SK-N-SH (cell line): ENCODE measurements around the gene CPA4. TPM values are rescaled to one million over a fixed set of nuclear protein-coding genes. Genes with fewer than 3 reads are reported as not detected.

Experiments
- CTCF ChIA-PET: fragments of 300-600, 350-600 bp; formaldehyde crosslinking; extraction: SDS; loops from one replicate; lab custom pipeline; 2021; lab: Yijun Ruan, JAX
- POLR2A ChIA-PET: fragments of 350-600 bp; sonication (Branson Sonifier 250); formaldehyde crosslinking; extraction: SDS; loops from one replicate; lab custom pipeline; 2020; ENCODE audit warnings: antibody characterized with exemption, inconsistent platforms; lab: Yijun Ruan, JAX
- DNase-seq: peaks from one replicate; pipeline ENCODE4 v3.0.0; 2012
- H2AFZ ChIP-seq: fragments of 200-600 bp; sonication (generic); 2 replicates; pipeline ENCODE4 v1.8.1; 2016; ENCODE audit warnings: antibody characterized with exemption, mild to moderate bottlenecking, low read depth
- H3F3A ChIP-seq: fragments of 200-600 bp; sonication (generic); replicated peaks from 2 replicates; pipeline ENCODE3; 2016; ENCODE audit warnings: antibody characterized with exemption, mild to moderate bottlenecking; ENCODE audit not compliant: insufficient read depth
- H3K27ac ChIP-seq, 2 experiments: fragments of 200-500 bp in 1 of 2; fragments of 200-600 bp in 1 of 2; sonication (Bioruptor generic) in 1 of 2; sonication (generic), shearing (Covaris generic) in 1 of 2; 2 replicates each; pipeline versions ENCODE4 v1.5.1 to v1.6.1; 2014 to 2016; ENCODE audit warnings: low read depth in 2 of 2, inconsistent platforms in 1 of 2, low read length in 1 of 2, mild to moderate bottlenecking in 1 of 2, mixed read lengths in 1 of 2
- H3K27me3 ChIP-seq: fragments of 200-600 bp; sonication (generic), shearing (Covaris generic); 2 replicates; pipeline ENCODE4 v1.6.1; 2016; ENCODE audit warnings: mixed run types; ENCODE audit not compliant: insufficient read depth
- H3K36me3 ChIP-seq, 2 experiments: fragments of 200-500 bp in 1 of 2; fragments of 200-600 bp in 1 of 2; sonication (Bioruptor generic) in 1 of 2; sonication (generic) in 1 of 2; replicated peaks in 1 of 2; 2 replicates each; pipeline versions ENCODE3 to v1.5.1; 2014 to 2016; ENCODE audit warnings: low read length in 1 of 2, mild to moderate bottlenecking in 1 of 2; ENCODE audit not compliant: insufficient read depth in 2 of 2, control insufficient read depth in 1 of 2
- H3K4me1 ChIP-seq, 2 experiments: fragments of 200-500 bp in 1 of 2; fragments of 200-600 bp in 1 of 2; sonication (Bioruptor generic) in 1 of 2; sonication (generic), shearing (Covaris generic) in 1 of 2; 2 replicates each; pipeline versions ENCODE4 v1.5.1 to v1.6.1; 2014 to 2016; ENCODE audit warnings: low read depth in 1 of 2, low read length in 1 of 2, mixed run types in 1 of 2; ENCODE audit not compliant: insufficient read depth in 2 of 2, control insufficient read depth in 1 of 2
- H3K4me2 ChIP-seq: fragments of 200-600 bp; sonication (generic), shearing (Covaris generic); 2 replicates; pipeline ENCODE4 v1.6.1; 2017; ENCODE audit warnings: mixed run types
- H3K4me3 ChIP-seq, 2 experiments: fragments of 200-500 bp in 1 of 2; fragments of 200-600 bp in 1 of 2; sonication (Bioruptor generic) in 1 of 2; sonication (generic), shearing (Covaris generic) in 1 of 2; 2 replicates each; pipeline versions ENCODE4 v1.5.1 to v1.8.1; 2014 to 2016; ENCODE audit warnings: low read depth in 2 of 2, inconsistent platforms in 1 of 2, low read length in 1 of 2, mild to moderate bottlenecking in 1 of 2, mixed read lengths in 1 of 2, moderate library complexity in 1 of 2
- H3K79me2 ChIP-seq: fragments of 200-600 bp; sonication (generic); 2 replicates; pipeline ENCODE4 v1.8.1; 2017; ENCODE audit warnings: mild to moderate bottlenecking; ENCODE audit not compliant: insufficient read depth
- H3K9ac ChIP-seq: fragments of 200-600 bp; sonication (generic); 2 replicates; pipeline ENCODE4 v1.6.1; 2017; ENCODE audit warnings: mixed run types
- H3K9me2 ChIP-seq: fragments of 200-600 bp; sonication (generic); 2 replicates; pipeline ENCODE4 v1.6.1; 2017; ENCODE audit warnings: mixed run types
- H3K9me3 ChIP-seq: fragments of 200-600 bp; sonication (generic); 2 replicates; pipeline ENCODE4 v1.6.1; 2017; ENCODE audit warnings: mixed run types, mild to moderate bottlenecking, moderate library complexity
- H4K20me1 ChIP-seq: fragments of 200-600 bp; sonication (generic); 2 replicates; pipeline ENCODE4 v1.6.1; 2017; ENCODE audit warnings: mild to moderate bottlenecking, mixed run types; ENCODE audit not compliant: insufficient read depth
- EZH2phosphoT487 ChIP-seq: fragments of 200-600 bp; sonication (generic); IDR thresholded peaks from 2 replicates; pipeline ENCODE4 v1.6.1; 2017; ENCODE audit warnings: low read depth, mixed run types, mild to moderate bottlenecking, antibody characterized with exemption, moderate library complexity, borderline replicate concordance
- FOSL2 ChIP-seq: IDR thresholded peaks from 2 replicates; pipeline ENCODE4 v1.4.0; 2012; ENCODE audit warnings: low read depth, mild to moderate bottlenecking, moderate library complexity, borderline replicate concordance
- GABPA ChIP-seq: IDR thresholded peaks from 2 replicates; pipeline ENCODE4 v1.4.0; 2012; ENCODE audit warnings: low read depth, mild to moderate bottlenecking
- GATA2 ChIP-seq: sonication (generic); formaldehyde crosslinking; IDR thresholded peaks from 2 replicates; pipeline ENCODE4 v1.5.0; 2020; ENCODE audit warnings: mild to moderate bottlenecking, missing genetic modification reagents
- MXI1 ChIP-seq: IDR thresholded peaks from 2 replicates; pipeline ENCODE4 v1.6.1; 2012; ENCODE audit warnings: mild to moderate bottlenecking, low read depth, low read length, improper control_type of control experiment
- NRF1 ChIP-seq: IDR thresholded peaks from 2 replicates; pipeline ENCODE4 v1.6.1; 2012; ENCODE audit warnings: low read depth, mild to moderate bottlenecking, low read length
- RCOR1 ChIP-seq: fragments of 150-350 bp; IDR thresholded peaks from 2 replicates; pipeline ENCODE4 v1.6.1; 2017; ENCODE audit warnings: antibody characterized with exemption, low read length
- RFX5 ChIP-seq: IDR thresholded peaks from 2 replicates; pipeline ENCODE4 v1.6.1; 2012; ENCODE audit warnings: mild to moderate bottlenecking, improper control_type of control experiment, low read length
- RXRA ChIP-seq: IDR thresholded peaks from 2 replicates; pipeline ENCODE4 v1.4.0; 2012; ENCODE audit warnings: low read depth, mild to moderate bottlenecking, borderline replicate concordance
- SIN3A ChIP-seq: IDR thresholded peaks from 2 replicates; pipeline ENCODE4 v1.6.1; 2012; ENCODE audit warnings: low read depth, mild to moderate bottlenecking, low read length, moderate library complexity, borderline replicate concordance
- SMC3 ChIP-seq: IDR thresholded peaks from 2 replicates; pipeline ENCODE4 v1.6.1; 2012; ENCODE audit warnings: low read depth, low read length, improper control_type of control experiment
- TCF12 ChIP-seq: IDR thresholded peaks from 2 replicates; pipeline ENCODE4 v1.4.0; 2012
- TEAD4 ChIP-seq: IDR thresholded peaks from 2 replicates; pipeline ENCODE4 v1.4.0; 2012; ENCODE audit warnings: mild to moderate bottlenecking, borderline replicate concordance; ENCODE audit not compliant: insufficient read depth
- WGBS: methylation state at CpG from one replicate; pipeline ENCODE4 v1.1.6; 2017; ENCODE audit warnings: low lambda C conversion rate; 5-methylcytosine and 5-hydroxymethylcytosine counted together
- polyA plus RNA-seq, 3 experiments: library from polyadenylated mRNA; depleted of rRNA; stranded (reverse); fragments of >200 nt; gene quantifications; 2 replicates each; pipeline ENCODE4 v1.2.3, GENCODE V29; 2012
- TF ChIP-seq, protein P1 (sequence below): IDR thresholded peaks from 2 replicates; pipeline ENCODE4; 2012
- TF ChIP-seq, protein P2 (sequence below): fragments of 150-350 bp; IDR thresholded peaks from 2 replicates; pipeline ENCODE4 v1.6.1; 2016; ENCODE audit warnings: mild to moderate bottlenecking, low read depth, low read length
- TF ChIP-seq, protein P3 (sequence below): fragments of 200-600 bp; sonication (generic); IDR thresholded peaks from 2 replicates; pipeline ENCODE4 v1.6.1; 2017; ENCODE audit warnings: antibody characterized with exemption, mild to moderate bottlenecking, moderate library complexity
- TF ChIP-seq, protein P4 (sequence below): IDR thresholded peaks from 2 replicates; pipeline ENCODE4 v1.4.0; 2012; ENCODE audit warnings: low read depth, borderline replicate concordance
- TF ChIP-seq, protein P5 (sequence below): IDR thresholded peaks from 2 replicates; pipeline ENCODE4 v1.4.0; 2012; ENCODE audit warnings: low read depth
- TF ChIP-seq, protein P6 (sequence below): IDR thresholded peaks from 2 replicates; pipeline ENCODE4 v1.6.1; 2012; ENCODE audit warnings: mild to moderate bottlenecking, low read depth, low read length, moderate library complexity

CPA4 gene
- polyA plus RNA-seq, 1 of the 3 experiments (the other 2 are of a cell fraction), result 176 TPM

DNA sequence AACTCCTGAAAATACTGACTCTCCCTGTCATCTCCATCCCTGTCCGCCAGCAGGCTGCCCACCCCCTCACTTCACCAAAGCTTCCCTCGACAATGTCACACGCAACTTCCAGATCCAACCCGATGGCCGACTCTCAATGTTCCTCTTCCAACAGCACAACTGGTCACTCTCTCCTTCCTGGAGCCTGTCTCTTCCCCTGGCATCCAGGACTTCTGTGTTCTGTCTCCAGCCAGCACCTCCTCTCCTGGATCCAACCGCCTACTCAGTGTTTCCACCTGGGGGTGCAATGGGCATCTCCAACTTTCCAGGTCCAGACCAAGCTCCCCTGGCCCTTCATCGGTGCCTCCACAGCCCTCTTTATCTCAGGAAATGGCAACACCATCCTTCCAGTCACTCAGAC is 60.2 kb downstream of the CPA4 start:
- Histone ChIP-seq H3K79me2 (no peaks in the 10 kb centered on the region), H3K27ac (peak overlapping the region; percentile 36 to 45; a peak in 2 of 4 replicates), H2AFZ (no peak overlapping the region), H3K4me1 (peaks cover 19 to 33% of the 10 kb centered on the region in 2 experiments; a peak in 3 of 4 replicates), H3K4me3 (no peak overlapping the region), H3F3A (peaks cover 27% of the 10 kb centered on the region), H3K9me2 (no peaks in the 10 kb centered on the region), H3K4me2 (0 out of 2 replicates have a peak overlapping the region, but pooled peaks have one; percentile 6), H3K27me3 (no peaks in the 10 kb centered on the region), H3K9ac (no peak overlapping the region), H3K9me3 (no peaks in the 10 kb centered on the region), H4K20me1 (no peaks in the 10 kb centered on the region), H3K36me3 (no peaks in the 10 kb centered on the region)
- 90% methylated on average over 7 of the region's 7 CpGs for WGBS
- CTCF ChIA-PET, result interaction anchor here (1.0 kb wide), 1 partner anchor 11 kb away, joined by 3 read pairs; no protein-coding TSS in a partner anchor
- no peak for TF ChIP-seq RFX5
- no peak for TF ChIP-seq GATA2
- TF ChIP-seq, protein P1, sequence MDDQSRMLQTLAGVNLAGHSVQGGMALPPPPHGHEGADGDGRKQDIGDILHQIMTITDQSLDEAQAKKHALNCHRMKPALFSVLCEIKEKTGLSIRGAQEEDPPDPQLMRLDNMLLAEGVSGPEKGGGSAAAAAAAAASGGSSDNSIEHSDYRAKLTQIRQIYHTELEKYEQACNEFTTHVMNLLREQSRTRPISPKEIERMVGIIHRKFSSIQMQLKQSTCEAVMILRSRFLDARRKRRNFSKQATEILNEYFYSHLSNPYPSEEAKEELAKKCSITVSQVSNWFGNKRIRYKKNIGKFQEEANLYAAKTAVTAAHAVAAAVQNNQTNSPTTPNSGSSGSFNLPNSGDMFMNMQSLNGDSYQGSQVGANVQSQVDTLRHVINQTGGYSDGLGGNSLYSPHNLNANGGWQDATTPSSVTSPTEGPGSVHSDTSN, result no peak
- TF ChIP-seq, protein P2, sequence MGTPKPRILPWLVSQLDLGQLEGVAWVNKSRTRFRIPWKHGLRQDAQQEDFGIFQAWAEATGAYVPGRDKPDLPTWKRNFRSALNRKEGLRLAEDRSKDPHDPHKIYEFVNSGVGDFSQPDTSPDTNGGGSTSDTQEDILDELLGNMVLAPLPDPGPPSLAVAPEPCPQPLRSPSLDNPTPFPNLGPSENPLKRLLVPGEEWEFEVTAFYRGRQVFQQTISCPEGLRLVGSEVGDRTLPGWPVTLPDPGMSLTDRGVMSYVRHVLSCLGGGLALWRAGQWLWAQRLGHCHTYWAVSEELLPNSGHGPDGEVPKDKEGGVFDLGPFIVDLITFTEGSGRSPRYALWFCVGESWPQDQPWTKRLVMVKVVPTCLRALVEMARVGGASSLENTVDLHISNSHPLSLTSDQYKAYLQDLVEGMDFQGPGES, result no peak
- TF ChIP-seq SIN3A, result no peak
- no peak for TF ChIP-seq SMC3
- TF ChIP-seq MXI1, result no peak
- TF ChIP-seq, protein P3, sequence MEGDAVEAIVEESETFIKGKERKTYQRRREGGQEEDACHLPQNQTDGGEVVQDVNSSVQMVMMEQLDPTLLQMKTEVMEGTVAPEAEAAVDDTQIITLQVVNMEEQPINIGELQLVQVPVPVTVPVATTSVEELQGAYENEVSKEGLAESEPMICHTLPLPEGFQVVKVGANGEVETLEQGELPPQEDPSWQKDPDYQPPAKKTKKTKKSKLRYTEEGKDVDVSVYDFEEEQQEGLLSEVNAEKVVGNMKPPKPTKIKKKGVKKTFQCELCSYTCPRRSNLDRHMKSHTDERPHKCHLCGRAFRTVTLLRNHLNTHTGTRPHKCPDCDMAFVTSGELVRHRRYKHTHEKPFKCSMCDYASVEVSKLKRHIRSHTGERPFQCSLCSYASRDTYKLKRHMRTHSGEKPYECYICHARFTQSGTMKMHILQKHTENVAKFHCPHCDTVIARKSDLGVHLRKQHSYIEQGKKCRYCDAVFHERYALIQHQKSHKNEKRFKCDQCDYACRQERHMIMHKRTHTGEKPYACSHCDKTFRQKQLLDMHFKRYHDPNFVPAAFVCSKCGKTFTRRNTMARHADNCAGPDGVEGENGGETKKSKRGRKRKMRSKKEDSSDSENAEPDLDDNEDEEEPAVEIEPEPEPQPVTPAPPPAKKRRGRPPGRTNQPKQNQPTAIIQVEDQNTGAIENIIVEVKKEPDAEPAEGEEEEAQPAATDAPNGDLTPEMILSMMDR, result no peak; the same call in 1 of the 2 replicates
- TF ChIP-seq, protein P4, sequence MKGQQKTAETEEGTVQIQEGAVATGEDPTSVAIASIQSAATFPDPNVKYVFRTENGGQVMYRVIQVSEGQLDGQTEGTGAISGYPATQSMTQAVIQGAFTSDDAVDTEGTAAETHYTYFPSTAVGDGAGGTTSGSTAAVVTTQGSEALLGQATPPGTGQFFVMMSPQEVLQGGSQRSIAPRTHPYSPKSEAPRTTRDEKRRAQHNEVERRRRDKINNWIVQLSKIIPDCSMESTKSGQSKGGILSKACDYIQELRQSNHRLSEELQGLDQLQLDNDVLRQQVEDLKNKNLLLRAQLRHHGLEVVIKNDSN, result no peak
- TF ChIP-seq, protein P5, sequence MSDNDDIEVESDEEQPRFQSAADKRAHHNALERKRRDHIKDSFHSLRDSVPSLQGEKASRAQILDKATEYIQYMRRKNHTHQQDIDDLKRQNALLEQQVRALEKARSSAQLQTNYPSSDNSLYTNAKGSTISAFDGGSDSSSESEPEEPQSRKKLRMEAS, result no peak
- no peak for TF ChIP-seq GABPA
- TF ChIP-seq TEAD4, result no peak
- TF ChIP-seq, protein P6, sequence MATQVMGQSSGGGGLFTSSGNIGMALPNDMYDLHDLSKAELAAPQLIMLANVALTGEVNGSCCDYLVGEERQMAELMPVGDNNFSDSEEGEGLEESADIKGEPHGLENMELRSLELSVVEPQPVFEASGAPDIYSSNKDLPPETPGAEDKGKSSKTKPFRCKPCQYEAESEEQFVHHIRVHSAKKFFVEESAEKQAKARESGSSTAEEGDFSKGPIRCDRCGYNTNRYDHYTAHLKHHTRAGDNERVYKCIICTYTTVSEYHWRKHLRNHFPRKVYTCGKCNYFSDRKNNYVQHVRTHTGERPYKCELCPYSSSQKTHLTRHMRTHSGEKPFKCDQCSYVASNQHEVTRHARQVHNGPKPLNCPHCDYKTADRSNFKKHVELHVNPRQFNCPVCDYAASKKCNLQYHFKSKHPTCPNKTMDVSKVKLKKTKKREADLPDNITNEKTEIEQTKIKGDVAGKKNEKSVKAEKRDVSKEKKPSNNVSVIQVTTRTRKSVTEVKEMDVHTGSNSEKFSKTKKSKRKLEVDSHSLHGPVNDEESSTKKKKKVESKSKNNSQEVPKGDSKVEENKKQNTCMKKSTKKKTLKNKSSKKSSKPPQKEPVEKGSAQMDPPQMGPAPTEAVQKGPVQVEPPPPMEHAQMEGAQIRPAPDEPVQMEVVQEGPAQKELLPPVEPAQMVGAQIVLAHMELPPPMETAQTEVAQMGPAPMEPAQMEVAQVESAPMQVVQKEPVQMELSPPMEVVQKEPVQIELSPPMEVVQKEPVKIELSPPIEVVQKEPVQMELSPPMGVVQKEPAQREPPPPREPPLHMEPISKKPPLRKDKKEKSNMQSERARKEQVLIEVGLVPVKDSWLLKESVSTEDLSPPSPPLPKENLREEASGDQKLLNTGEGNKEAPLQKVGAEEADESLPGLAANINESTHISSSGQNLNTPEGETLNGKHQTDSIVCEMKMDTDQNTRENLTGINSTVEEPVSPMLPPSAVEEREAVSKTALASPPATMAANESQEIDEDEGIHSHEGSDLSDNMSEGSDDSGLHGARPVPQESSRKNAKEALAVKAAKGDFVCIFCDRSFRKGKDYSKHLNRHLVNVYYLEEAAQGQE, result no peak
- TF ChIP-seq TCF12, result no peak
- TF ChIP-seq EZH2phosphoT487, result no peak
- no peak for TF ChIP-seq RXRA
- TF ChIP-seq RCOR1, result no peak
- TF ChIP-seq NRF1, result no peak
- no peak for TF ChIP-seq FOSL2
- DNase-seq, result peak; percentile 17
- POLR2A ChIA-PET, result no interaction called here
